ENCODE data around the gene AGRN. TPM values are rescaled to one million over a fixed set of nuclear protein-coding genes. Genes with fewer than 3 reads are reported as not detected.
"Not testable (repeated sequence)": the region's sequence is repeated elsewhere in the genome, so short reads cannot be mapped to it uniquely, and the experiment has no call there.

The AGRN gene

GRCh38 chr1:1101503-1101902 is 81.6 kb downstream of the AGRN start:
- no peak overlapping the region for H3K4ac ChIP-seq (ENCODE audit: low read length)
- H2AFZ ChIP-seq (ENCODE audit: low read length): no peak overlapping the region
- no peak overlapping the region for H3K18ac ChIP-seq (ENCODE audit: low read length)
- no peak for DNase-seq (ENCODE audit: low spot score)
- H3K4me2 ChIP-seq (ENCODE audit: insufficient read depth, low read length, poor library complexity, severe bottlenecking): no peak overlapping the region
- H3K27me3 ChIP-seq (ENCODE audit: control insufficient read depth in 3 of 3, insufficient read depth in 3 of 3, low read depth in 1 of 3, low read length in 3 of 3): no peaks in the 10 kb centered on the region
- peaks cover 6 to 16% of the 10 kb centered on the region in 2 donors for H3K36me3 ChIP-seq (replicated peaks in 1 of 2; ENCODE audit: control insufficient read depth in 2 of 2, insufficient read depth in 2 of 2, low read length in 2 of 2)
- no peak overlapping the region for H2BK12ac ChIP-seq (ENCODE audit: low read length)
- H3K23ac ChIP-seq (ENCODE audit: low read depth, low read length, poor library complexity): no peak overlapping the region
- no peak overlapping the region for H3K27ac ChIP-seq (replicated peaks; ENCODE audit: low read length)
- no peak overlapping the region for H2BK5ac ChIP-seq (ENCODE audit: low read length)
- no peak overlapping the region for H3K9ac ChIP-seq (ENCODE audit: low read depth, low read length, poor library complexity)
- no peak overlapping the region for H4K8ac ChIP-seq (ENCODE audit: low read depth, low read length)
- no peak overlapping the region for H2BK15ac ChIP-seq (ENCODE audit: low read length)
- H3K4me3 ChIP-seq (ENCODE audit: low read length in 2 of 2): no peak overlapping the region
- H2AK5ac ChIP-seq (ENCODE audit: low read depth, low read length): no peak overlapping the region
- no peak overlapping the region for H3K14ac ChIP-seq (ENCODE audit: low read length)
- H3K9me3 ChIP-seq (replicated peaks in 1 of 2; ENCODE audit: control insufficient read depth in 2 of 2, insufficient read depth in 1 of 2, low read depth in 1 of 2, low read length in 2 of 2): peaks cover 11 to 12% of the 10 kb centered on the region in 2 donors
- whole genome bisulfite sequencing, 2 donors (ENCODE audit: extremely low coverage in 2 of 2, insufficient read length in 2 of 2, insufficient replicate concordance in 1 of 2): no CpG with 5 or more reads among the region's 7 CpGs
- no peaks in the 10 kb centered on the region for H3K4me1 ChIP-seq (ENCODE audit: control insufficient read depth in 2 of 2, insufficient read depth in 1 of 2, low read depth in 1 of 2, low read length in 2 of 2)
- no peak overlapping the region for H2BK120ac ChIP-seq (ENCODE audit: low read depth, low read length)
- H4K91ac ChIP-seq (ENCODE audit: low read depth, low read length, poor library complexity): no peak overlapping the region
- H3K79me1 ChIP-seq (ENCODE audit: low read depth, low read length): peaks cover 6% of the 10 kb centered on the region

DNA sequence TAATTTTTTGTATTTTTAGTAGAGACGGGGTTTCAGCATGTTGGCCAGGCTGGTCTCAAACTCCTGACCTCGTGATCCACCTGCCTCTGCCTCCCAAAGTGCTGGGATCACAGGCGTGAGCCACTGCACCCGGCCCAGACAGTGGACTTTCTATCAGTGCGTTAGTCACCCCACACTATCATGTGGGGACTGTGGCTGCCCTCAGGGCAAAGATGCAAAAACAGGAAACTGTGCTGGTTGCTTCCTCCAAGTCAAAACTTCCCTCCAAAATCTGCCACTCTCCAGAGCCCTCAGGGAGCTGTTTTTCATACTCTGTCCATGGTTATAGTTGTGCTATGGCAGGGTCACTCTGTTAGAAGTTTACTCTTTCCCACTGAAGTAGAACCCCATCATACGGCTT is 84.2 kb downstream of the AGRN start:
- not testable (repeated sequence) for H2BK15ac ChIP-seq (ENCODE audit: low read length); H4K91ac ChIP-seq (ENCODE audit: low read depth, low read length, poor library complexity); H2BK120ac ChIP-seq (ENCODE audit: low read depth, low read length); H3K4me3 ChIP-seq (ENCODE audit: low read length in 2 of 2); H3K9ac ChIP-seq (ENCODE audit: low read depth, low read length, poor library complexity); DNase-seq (ENCODE audit: low spot score); H4K8ac ChIP-seq (ENCODE audit: low read depth, low read length); H2AK5ac ChIP-seq (ENCODE audit: low read depth, low read length); H3K4ac ChIP-seq (ENCODE audit: low read length); H3K23ac ChIP-seq (ENCODE audit: low read depth, low read length, poor library complexity); H3K4me1 ChIP-seq (ENCODE audit: control insufficient read depth in 2 of 2, insufficient read depth in 1 of 2, low read depth in 1 of 2, low read length in 2 of 2); H2BK12ac ChIP-seq (ENCODE audit: low read length); H3K27me3 ChIP-seq (ENCODE audit: control insufficient read depth in 3 of 3, insufficient read depth in 3 of 3, low read depth in 1 of 3, low read length in 3 of 3); H3K14ac ChIP-seq (ENCODE audit: low read length); H3K27ac ChIP-seq (replicated peaks; ENCODE audit: low read length); H3K4me2 ChIP-seq (ENCODE audit: insufficient read depth, low read length, poor library complexity, severe bottlenecking); H2BK5ac ChIP-seq (ENCODE audit: low read length); H3K18ac ChIP-seq (ENCODE audit: low read length); H2AFZ ChIP-seq (ENCODE audit: low read length)
- peaks cover 6 to 16% of the 10 kb centered on the region in 2 donors for H3K36me3 ChIP-seq (replicated peaks in 1 of 2; ENCODE audit: control insufficient read depth in 2 of 2, insufficient read depth in 2 of 2, low read length in 2 of 2)
- H3K9me3 ChIP-seq (replicated peaks in 1 of 2; ENCODE audit: control insufficient read depth in 2 of 2, insufficient read depth in 1 of 2, low read depth in 1 of 2, low read length in 2 of 2): peaks cover 14 to 15% of the 10 kb centered on the region in 2 donors
- peaks cover 14% of the 10 kb centered on the region for H3K79me1 ChIP-seq (ENCODE audit: low read depth, low read length)
- WGBS, 2 donors (ENCODE audit: extremely low coverage in 2 of 2, insufficient read length in 2 of 2, insufficient replicate concordance in 1 of 2): no CpG with 5 or more reads among the region's 6 CpGs

Small RNA genes within 50 kb of the gene (small RNA-seq; reads per million reads assigned to genes)
- gene AL645608.3 (ENCODE audit: insufficient read depth): not detected

Data from neuronal stem cell (in vitro differentiated cells).